GM21423 (cell line): ENCODE measurements around the gene FNDC10.

Source experiments
- ATAC-seq: cut with Tn5 transposase; IDR thresholded peaks from one replicate; pipeline ENCODE4 v1.9.1; 2021; ENCODE audit warnings: mild to moderate bottlenecking, moderate library complexity; ENCODE audit not compliant: unreplicated experiment

Gene FNDC10

GRCh38 chr1:1550087-1550486, 49.8 kb downstream of the FNDC10 start:
- ATAC-seq, result no peak

- no peak for ATAC-seq
Measured at GRCh38 chr1:1548591-1548990, 51.3 kb downstream of the FNDC10 start.
